KG1 (cell line): ENCODE data around the gene ARID5B.

ENCODE experiments used
- DNase-seq: peaks from one replicate; lab custom pipeline; 2025; lab: John Stamatoyannopoulos, UW

ARID5B gene

GRCh38 chr10:61991166-61991565 is 89.7 kb downstream of the ARID5B start:
- no peak for DNase-seq

GRCh38 chr10:61992059-61992460 is 90.6 kb downstream of the ARID5B start:
- no peak for DNase-seq

- no peak for DNase-seq
Observed at GRCh38 chr10:61992671-61993668, 91.5 kb downstream of the ARID5B start.

DNA sequence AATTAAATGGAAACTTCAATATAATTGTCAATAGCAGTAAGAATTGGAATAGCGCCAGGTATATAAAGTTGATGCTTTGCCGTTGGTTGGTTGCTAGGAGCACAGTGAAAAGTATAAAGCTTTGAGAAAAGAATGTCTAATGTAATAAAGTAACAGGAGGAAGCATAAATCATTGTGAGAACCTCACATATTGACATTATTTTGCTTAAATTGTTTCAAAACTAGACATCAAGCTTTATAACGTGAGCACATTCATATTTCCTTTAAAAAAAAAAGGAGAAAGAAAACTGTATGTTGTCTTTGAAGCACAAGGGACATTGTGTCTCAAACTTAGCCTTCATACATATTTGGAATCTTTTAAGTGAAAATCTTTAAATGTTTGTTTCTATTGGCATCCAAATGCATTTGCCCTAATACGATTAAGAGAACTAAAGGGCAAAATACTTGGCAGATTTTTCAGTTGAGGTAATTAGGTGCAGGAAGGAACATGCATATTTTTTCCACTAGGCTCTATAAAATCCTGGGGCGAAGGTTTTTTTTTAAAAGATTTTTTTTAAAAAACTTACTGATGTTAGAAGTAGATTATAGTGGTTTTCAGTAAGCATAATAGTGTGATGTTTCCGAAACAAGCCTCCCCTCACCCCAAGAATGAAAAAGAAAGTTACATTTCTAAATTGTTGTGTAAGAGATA is 92.4 kb downstream of the ARID5B start:
- no peak for DNase-seq

DNA sequence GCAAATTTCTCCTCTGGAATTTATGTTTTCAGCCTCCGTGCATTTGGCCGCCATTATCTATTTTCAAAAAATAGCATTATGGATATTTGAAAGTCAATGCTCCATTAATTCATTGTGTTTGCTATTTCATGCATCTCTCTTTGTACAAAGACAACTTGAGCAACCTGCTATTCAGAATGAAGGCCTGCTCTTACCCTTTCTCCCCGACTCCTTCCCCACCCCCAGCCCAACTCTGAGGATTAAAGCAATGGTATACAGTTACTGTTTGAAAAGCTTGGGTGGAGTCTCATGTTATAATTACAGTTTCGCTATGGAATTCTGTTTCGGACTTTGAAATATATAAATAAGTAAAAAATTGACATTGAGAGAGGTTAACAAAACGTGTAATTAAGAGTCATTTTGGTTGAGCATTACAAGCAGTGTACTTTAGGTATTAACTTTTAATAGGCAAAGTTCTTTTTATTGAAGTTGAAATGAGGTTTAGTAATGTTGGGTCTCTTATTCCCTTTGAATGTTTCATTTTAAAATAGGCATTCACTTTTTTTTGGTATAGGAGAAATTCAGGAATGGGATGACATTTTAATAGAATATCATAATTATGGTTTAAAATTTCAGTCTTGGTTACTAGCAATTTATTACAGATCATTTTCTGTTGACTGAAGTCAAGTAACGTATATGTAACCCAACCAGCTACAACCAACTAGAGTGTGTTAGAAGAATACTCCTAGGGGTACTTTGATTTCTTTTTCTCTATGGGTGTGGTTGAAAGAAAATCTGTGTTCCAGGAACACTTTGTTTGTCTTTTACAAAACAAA is 93.1 kb downstream of the ARID5B start:
- DNase-seq: no peak

GRCh38 chr10:61995220-61995503 is 93.7 kb downstream of the ARID5B start:
- no peak for DNase-seq

- DNase-seq: no peak
Observed at GRCh38 chr10:61998937-61999336, 97.4 kb downstream of the ARID5B start.

DNA sequence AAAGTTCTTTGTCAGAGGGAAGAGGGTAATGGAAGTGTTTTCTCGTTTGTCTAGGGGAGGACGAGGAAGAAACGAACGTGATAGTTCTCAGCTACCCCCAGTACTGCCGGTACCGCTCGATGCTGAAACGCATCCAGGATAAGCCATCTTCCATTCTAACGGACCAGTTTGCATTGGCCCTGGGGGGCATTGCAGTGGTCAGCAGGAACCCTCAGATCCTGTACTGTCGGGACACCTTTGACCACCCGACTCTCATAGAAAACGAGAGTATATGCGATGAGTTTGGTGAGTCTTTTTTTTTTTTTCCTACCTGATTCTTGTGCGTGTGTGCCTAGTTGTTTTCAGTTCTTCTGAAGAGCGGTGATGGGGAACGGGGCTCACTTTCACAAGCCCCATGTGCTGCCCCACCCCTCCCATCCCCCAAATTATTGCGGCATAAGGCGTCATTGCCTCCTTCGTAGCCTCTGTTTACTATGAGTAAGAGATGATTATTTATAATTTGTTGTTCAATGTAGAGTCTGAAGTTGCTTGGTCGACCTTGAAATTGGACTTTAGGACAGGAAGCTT is 98.6 kb downstream of the ARID5B start:
- DNase-seq: no peak

- DNase-seq: no peak
Observed at GRCh38 chr10:62000726-62001125, 99.2 kb downstream of the ARID5B start.

GRCh38 chr10:62001898-62002297 is 100.4 kb downstream of the ARID5B start:
- no peak for DNase-seq

DNA sequence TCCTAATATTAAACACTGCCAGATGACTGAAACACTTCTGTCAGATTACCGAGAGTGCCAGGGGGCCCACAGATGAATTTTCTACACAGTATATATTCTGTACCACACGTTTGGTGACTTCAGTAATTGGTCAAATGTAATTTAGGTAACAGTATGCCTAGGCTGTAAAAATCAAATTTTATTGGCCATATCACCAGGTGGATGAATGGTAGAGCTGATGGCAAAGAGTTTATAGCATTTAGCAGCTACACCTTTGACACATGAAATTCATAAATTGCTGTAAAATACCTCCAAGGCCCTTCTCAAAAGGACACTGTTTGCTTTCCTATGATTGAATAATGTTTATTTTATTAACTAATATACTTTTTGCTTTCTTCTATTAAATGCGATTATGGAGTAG is 101.3 kb downstream of the ARID5B start:
- DNase-seq: no peak

GRCh38 chr10:62004042-62004441 is 102.5 kb downstream of the ARID5B start:
- DNase-seq: no peak

GRCh38 chr10:62005281-62005680 is 103.8 kb downstream of the ARID5B start:
- DNase-seq: no peak

DNA sequence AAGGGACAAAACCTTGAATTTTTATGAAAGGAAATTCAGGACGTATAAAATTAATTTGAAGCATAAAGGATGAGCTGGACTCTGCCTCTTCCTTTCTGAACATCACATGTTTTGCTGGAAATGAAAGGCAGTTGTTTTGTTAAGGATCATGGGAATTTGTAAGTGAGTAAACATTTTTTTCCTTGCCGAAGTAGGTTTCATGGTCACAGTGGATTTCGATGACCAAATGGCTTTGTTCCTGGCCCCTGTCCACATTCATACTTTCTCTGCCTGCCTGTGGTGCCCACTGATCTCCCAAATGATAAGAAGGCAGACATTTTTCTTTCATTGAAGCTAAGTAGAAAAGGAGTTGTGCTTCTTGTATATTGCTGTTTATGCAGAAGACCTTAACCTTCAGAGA is 104.2 kb downstream of the ARID5B start:
- DNase-seq: no peak

GRCh38 chr10:62007145-62007544 is 105.6 kb downstream of the ARID5B start:
- DNase-seq: no peak

GRCh38 chr10:62008196-62008595 is 106.7 kb downstream of the ARID5B start:
- no peak for DNase-seq

DNA sequence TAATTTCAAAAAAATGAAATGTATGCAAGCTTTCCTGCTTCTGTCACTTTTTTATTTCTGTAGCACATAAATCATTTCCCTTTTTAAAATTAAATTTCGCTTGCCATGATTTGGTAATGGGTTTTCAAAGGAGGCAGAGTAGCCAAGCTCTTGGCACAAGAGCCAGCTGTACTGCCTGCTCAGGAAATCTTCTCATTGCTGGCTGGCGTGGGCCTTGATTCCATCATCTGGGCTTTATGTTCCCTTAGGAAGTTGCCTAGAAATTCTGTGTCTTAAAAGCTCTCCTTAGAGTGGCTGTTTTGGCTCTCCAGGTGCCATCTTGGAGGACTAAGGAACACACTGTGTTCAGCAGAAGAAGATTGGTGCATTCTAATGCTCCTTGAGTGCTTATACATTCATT is 107.4 kb downstream of the ARID5B start:
- no peak for DNase-seq

GRCh38 chr10:62010366-62010765 is 108.9 kb downstream of the ARID5B start:
- no peak for DNase-seq

- no peak for DNase-seq
Observed at GRCh38 chr10:62011558-62011957, 110.1 kb downstream of the ARID5B start.

DNA sequence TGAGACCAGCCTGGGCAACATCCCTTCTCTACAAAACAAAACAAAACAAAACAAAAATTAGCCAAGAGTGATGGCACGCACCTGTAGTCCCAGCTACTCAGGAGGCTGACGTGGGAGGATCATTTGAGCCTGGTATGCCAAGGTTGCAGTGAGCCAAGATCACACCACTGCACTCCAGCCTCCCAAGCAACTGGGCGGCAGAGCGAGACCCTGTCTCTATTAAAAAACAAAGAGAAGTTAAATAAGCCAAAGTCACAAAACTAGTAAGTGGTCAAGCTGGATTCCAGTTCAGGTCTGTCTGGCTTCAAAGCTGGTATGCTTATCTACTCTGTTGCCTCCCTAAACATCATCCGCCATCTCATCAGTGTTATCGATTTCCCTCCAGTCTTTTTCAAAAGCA is 110.8 kb downstream of the ARID5B start:
- no peak for DNase-seq

GRCh38 chr10:62014510-62014909 is 113.0 kb downstream of the ARID5B start:
- DNase-seq: no peak

- no peak for DNase-seq
Observed at GRCh38 chr10:62015994-62016393, 114.5 kb downstream of the ARID5B start.
